ENCODE measurements around the gene CABLES1.

Gene CABLES1

GRCh38 chr18:23107718-23108117, 27.6 kb upstream of the CABLES1 start (continued):
- TF ChIP-seq GLIS2 (tag by site-specific recombination; IDR thresholded peaks at IDR 0.05) (no peak), ZNF585B (tag by site-specific recombination; IDR thresholded peaks at IDR 0.05) (no peak), ZNF560 (tag by site-specific recombination; IDR thresholded peaks at IDR 0.05; ENCODE audit: borderline replicate concordance) (no peak), ZFP69B (tag by site-specific recombination; IDR thresholded peaks at IDR 0.05) (no peak), ZNF777 (tag by site-specific recombination; IDR thresholded peaks at IDR 0.05; ENCODE audit: borderline replicate concordance) (no peak), CTCF (tag by site-specific recombination; IDR thresholded peaks at IDR 0.05) (no peak), KLF10 (tag by site-specific recombination; IDR thresholded peaks at IDR 0.05) (peak; percentile 42; the same call in 1 of the 2 replicates), ZNF138 (tag by site-specific recombination; IDR thresholded peaks at IDR 0.05; ENCODE audit: borderline replicate concordance) (no peak)
- TF ChIP-seq, protein P1, sequence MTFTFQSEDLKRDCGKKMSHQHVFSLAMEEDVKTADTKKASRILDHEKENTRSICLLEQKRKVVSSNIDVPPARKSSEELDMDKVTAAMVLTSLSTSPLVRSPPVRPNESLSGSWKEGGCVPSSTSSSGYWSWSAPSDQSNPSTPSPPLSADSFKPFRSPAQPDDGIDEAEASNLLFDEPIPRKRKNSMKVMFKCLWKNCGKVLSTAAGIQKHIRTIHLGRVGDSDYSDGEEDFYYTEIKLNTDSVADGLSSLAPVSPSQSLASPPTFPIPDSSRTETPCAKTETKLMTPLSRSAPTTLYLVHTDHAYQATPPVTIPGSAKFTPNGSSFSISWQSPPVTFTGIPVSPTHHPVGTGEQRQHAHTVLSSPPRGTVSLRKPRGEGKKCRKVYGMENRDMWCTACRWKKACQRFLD (tag by site-specific recombination; IDR thresholded peaks at IDR 0.05): no peak
- TF ChIP-seq, protein P2, sequence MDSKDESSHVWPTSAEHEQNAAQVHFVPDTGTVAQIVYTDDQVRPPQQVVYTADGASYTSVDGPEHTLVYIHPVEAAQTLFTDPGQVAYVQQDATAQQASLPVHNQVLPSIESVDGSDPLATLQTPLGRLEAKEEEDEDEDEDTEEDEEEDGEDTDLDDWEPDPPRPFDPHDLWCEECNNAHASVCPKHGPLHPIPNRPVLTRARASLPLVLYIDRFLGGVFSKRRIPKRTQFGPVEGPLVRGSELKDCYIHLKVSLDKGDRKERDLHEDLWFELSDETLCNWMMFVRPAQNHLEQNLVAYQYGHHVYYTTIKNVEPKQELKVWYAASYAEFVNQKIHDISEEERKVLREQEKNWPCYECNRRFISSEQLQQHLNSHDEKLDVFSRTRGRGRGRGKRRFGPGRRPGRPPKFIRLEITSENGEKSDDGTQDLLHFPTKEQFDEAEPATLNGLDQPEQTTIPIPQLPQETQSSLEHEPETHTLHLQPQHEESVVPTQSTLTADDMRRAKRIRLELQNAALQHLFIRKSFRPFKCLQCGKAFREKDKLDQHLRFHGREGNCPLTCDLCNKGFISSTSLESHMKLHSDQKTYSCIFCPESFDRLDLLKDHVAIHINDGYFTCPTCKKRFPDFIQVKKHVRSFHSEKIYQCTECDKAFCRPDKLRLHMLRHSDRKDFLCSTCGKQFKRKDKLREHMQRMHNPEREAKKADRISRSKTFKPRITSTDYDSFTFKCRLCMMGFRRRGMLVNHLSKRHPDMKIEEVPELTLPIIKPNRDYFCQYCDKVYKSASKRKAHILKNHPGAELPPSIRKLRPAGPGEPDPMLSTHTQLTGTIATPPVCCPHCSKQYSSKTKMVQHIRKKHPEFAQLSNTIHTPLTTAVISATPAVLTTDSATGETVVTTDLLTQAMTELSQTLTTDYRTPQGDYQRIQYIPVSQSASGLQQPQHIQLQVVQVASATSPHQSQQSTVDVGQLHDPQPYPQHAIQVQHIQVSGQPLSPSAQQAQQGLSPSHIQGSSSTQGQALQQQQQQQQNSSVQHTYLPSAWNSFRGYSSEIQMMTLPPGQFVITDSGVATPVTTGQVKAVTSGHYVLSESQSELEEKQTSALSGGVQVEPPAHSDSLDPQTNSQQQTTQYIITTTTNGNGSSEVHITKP (tag by site-specific recombination; IDR thresholded peaks at IDR 0.05): peak; percentile 62
- TF ChIP-seq, protein P3, sequence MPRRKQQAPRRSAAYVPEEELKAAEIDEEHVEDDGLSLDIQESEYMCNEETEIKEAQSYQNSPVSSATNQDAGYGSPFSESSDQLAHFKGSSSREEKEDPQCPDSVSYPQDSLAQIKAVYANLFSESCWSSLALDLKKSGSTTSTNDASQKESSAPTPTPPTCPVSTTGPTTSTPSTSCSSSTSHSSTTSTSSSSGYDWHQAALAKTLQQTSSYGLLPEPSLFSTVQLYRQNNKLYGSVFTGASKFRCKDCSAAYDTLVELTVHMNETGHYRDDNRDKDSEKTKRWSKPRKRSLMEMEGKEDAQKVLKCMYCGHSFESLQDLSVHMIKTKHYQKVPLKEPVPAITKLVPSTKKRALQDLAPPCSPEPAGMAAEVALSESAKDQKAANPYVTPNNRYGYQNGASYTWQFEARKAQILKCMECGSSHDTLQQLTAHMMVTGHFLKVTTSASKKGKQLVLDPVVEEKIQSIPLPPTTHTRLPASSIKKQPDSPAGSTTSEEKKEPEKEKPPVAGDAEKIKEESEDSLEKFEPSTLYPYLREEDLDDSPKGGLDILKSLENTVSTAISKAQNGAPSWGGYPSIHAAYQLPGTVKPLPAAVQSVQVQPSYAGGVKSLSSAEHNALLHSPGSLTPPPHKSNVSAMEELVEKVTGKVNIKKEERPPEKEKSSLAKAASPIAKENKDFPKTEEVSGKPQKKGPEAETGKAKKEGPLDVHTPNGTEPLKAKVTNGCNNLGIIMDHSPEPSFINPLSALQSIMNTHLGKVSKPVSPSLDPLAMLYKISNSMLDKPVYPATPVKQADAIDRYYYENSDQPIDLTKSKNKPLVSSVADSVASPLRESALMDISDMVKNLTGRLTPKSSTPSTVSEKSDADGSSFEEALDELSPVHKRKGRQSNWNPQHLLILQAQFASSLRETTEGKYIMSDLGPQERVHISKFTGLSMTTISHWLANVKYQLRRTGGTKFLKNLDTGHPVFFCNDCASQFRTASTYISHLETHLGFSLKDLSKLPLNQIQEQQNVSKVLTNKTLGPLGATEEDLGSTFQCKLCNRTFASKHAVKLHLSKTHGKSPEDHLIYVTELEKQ (tag by site-specific recombination; IDR thresholded peaks at IDR 0.05; ENCODE audit: borderline replicate concordance): 0 out of 2 replicates have a peak, but pooled peaks have one; percentile 40

DNA sequence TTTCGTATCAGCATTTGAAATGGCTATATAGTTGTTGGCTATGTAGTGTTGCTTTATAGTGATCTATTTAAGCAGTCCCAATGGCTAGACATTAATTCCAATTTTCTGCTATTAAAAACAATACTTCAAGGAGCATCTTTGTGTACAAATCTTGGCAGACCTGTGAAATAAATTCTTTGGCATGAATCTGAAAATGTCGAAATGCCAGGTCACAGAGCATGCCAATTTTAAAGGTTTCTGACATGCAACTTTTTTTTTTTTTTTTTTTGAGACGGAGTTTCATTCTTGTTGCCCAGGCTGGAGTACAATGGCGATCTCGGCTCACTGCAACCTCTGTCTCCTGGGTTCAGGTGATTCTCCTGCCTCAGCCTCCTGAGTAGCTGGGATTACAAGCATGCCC, 26.8 kb upstream of the CABLES1 start:
- CTCF ChIA-PET: interaction anchor here (0.6 kb wide), 3 partner anchors 13 to 23 kb away, joined by 3 read pairs; no protein-coding TSS in a partner anchor
- H3K4me3 ChIP-seq (ENCODE audit: low read depth, low read length): no peak overlapping the region
- no peak overlapping the region for H3K27ac ChIP-seq (ENCODE audit: extremely low read depth, low read depth, low read length)
- peaks cover 14% of the 10 kb centered on the region for H3K4me1 ChIP-seq (ENCODE audit: control insufficient read depth, insufficient read depth, low read length)
- no peaks in the 10 kb centered on the region for H3K9me3 ChIP-seq (ENCODE audit: control insufficient read depth, insufficient read depth, low read depth, low read length)
- POLR2A ChIA-PET: interaction anchor here (0.7 to 1.3 kb wide), 2 partner anchors 16 to 27 kb away, joined by 4 to 8 read pairs; partner anchors contain the start of gene CABLES1
- no peaks in the 10 kb centered on the region for H3K36me3 ChIP-seq (ENCODE audit: control insufficient read depth in 2 of 2, insufficient read depth in 1 of 2, low read length in 2 of 2)
- no peak for TF ChIP-seq INSM2 (tag by site-specific recombination; IDR thresholded peaks at IDR 0.05)
- TF ChIP-seq ZNF76 (tag by site-specific recombination; IDR thresholded peaks at IDR 0.05; ENCODE audit: borderline replicate concordance, low read depth): no peak
- TF ChIP-seq TRIM28 (IDR thresholded peaks at IDR 0.05; ENCODE audit: borderline replicate concordance, low read length): no peak
- TF ChIP-seq ZBTB11 (tag by site-specific recombination; conservative IDR thresholded peaks at IDR 0.05; ENCODE audit: low read depth): no peak
- TF ChIP-seq ZNF19 (tag by site-specific recombination; IDR thresholded peaks at IDR 0.05; ENCODE audit: low read depth): no peak
- no peak for TF ChIP-seq ZNF138 (tag by site-specific recombination; IDR thresholded peaks at IDR 0.05; ENCODE audit: borderline replicate concordance)
- TF ChIP-seq ZNF16 (tag by site-specific recombination; IDR thresholded peaks at IDR 0.05; ENCODE audit: low read depth): no peak
- TF ChIP-seq ZNF544 (tag by site-specific recombination; IDR thresholded peaks at IDR 0.05): no peak
- no peak for TF ChIP-seq ZNF121 (tag by site-specific recombination; IDR thresholded peaks at IDR 0.05)
- no peak for TF ChIP-seq ZNF571 (tag by site-specific recombination; IDR thresholded peaks at IDR 0.05)
- no peak for TF ChIP-seq ZFHX2 (tag by site-specific recombination; conservative IDR thresholded peaks at IDR 0.05)
